HepG2 (cell line): ENCODE data around the gene DQX1. TPM values are rescaled to one million over a fixed set of nuclear protein-coding genes. Genes with fewer than 3 reads are reported as not detected.
A peak's percentile ranks its signal among the peaks of the same experiment; 100 is the strongest.

Source experiments
- ARNT2 ChIP-seq: sonication (generic); formaldehyde crosslinking; IDR thresholded peaks from 2 replicates; pipeline ENCODE4 v1.8.0; 2022; ENCODE audit warnings: mild to moderate bottlenecking, low read depth, missing genetic modification reagents, moderate library complexity
- ATF1 ChIP-seq: IDR thresholded peaks from 2 replicates; pipeline ENCODE4 v1.6.1; 2016; ENCODE audit warnings: mild to moderate bottlenecking, control low read depth
- ATF4 ChIP-seq, 2 experiments: fragments of 450-650 bp in 1 of 2; sonication (generic) in 1 of 2; formaldehyde crosslinking; IDR thresholded peaks; 2 replicates each; pipeline versions ENCODE4 v1.5.0 to v1.8.0; 2020 to 2022; ENCODE audit warnings: mild to moderate bottlenecking in 1 of 2, missing genetic modification reagents in 1 of 2
- FOXM1 ChIP-seq: sonication (generic); formaldehyde crosslinking; IDR thresholded peaks from 2 replicates; pipeline ENCODE4 v1.5.0; 2020; ENCODE audit warnings: missing genetic modification reagents
- JUN ChIP-seq: sonication (generic); formaldehyde crosslinking; IDR thresholded peaks from 2 replicates; pipeline ENCODE4 v1.4.0; 2020; ENCODE audit warnings: mild to moderate bottlenecking, missing genetic modification reagents
- KIAA2018 ChIP-seq: sonication (generic); formaldehyde crosslinking; IDR thresholded peaks from 2 replicates; pipeline ENCODE4 v1.5.0; 2020; ENCODE audit warnings: mild to moderate bottlenecking, missing genetic modification reagents, borderline replicate concordance
- SOX5 ChIP-seq: IDR thresholded peaks from 2 replicates; pipeline ENCODE4 v1.6.1; 2016; ENCODE audit warnings: borderline replicate concordance
- STAT5B ChIP-seq: sonication (generic); formaldehyde crosslinking; IDR thresholded peaks from 2 replicates; pipeline ENCODE4 v1.4.0; 2020; ENCODE audit warnings: missing genetic modification reagents
- ZFP36L1 ChIP-seq: sonication (generic); formaldehyde crosslinking; IDR thresholded peaks from 2 replicates; pipeline ENCODE4 v1.8.0; 2022; ENCODE audit warnings: mild to moderate bottlenecking, missing genetic modification reagents, moderate library complexity
- ZFP91 ChIP-seq: sonication (generic); formaldehyde crosslinking; IDR thresholded peaks from 2 replicates; pipeline ENCODE4 v1.9.0; 2022; ENCODE audit warnings: missing genetic modification reagents, mild to moderate bottlenecking, borderline replicate concordance
- ZNF17 ChIP-seq: sonication (generic); formaldehyde crosslinking; IDR thresholded peaks from 2 replicates; pipeline ENCODE4 v1.5.0; 2020; ENCODE audit warnings: mild to moderate bottlenecking, missing genetic modification reagents
- ZNF225 ChIP-seq: sonication (generic); formaldehyde crosslinking; IDR thresholded peaks from 2 replicates; pipeline ENCODE4 v1.4.0; 2020; ENCODE audit warnings: mild to moderate bottlenecking, missing genetic modification reagents
- ZNF331 ChIP-seq: sonication (generic); formaldehyde crosslinking; IDR thresholded peaks from 2 replicates; pipeline ENCODE4 v1.4.0; 2020; ENCODE audit warnings: missing genetic modification reagents
- ZNF33B ChIP-seq: sonication (generic); formaldehyde crosslinking; IDR thresholded peaks from 2 replicates; pipeline ENCODE4 v1.5.1; 2020; ENCODE audit warnings: mild to moderate bottlenecking, missing genetic modification reagents
- ZNF703 ChIP-seq: sonication (generic); formaldehyde crosslinking; IDR thresholded peaks from 2 replicates; pipeline ENCODE4 v1.5.1; 2020; ENCODE audit warnings: missing genetic modification reagents, mild to moderate bottlenecking, moderate library complexity, borderline replicate concordance
- ZNF761 ChIP-seq: sonication (generic); formaldehyde crosslinking; conservative IDR thresholded peaks from 2 replicates; pipeline ENCODE4 v1.4.0; 2020; ENCODE audit warnings: mild to moderate bottlenecking, missing genetic modification reagents
- polyA plus RNA-seq, 8 experiments: library from polyadenylated mRNA; depleted of rRNA in 3 of 8; stranded (reverse) in 7 of 8; unstranded in 1 of 8; fragments of >200 nt; fragmentation: Illumina TruSeq in 4 of 8; extraction: Trizol in 4 of 8; gene quantifications; 2 replicates each; pipeline versions ENCODE4 v1.2.1 to v1.2.3, GENCODE V29; 2011 to 2016; ENCODE audit warnings: low read depth in 4 of 8, missing spikeins in 1 of 8, mixed read lengths in 1 of 8; ENCODE audit not compliant: insufficient read depth in 1 of 8
- total RNA-seq, 5 experiments: library from RNA; depleted of rRNA; stranded (reverse); fragments of >200 nt; fragmentation: Illumina TruSeq; extraction: Trizol; gene quantifications; 2 replicates each; pipeline ENCODE4 v1.2.3, GENCODE V29; 2016; ENCODE audit warnings: low read depth in 1 of 5
- TF ChIP-seq, protein P1 (sequence below): sonication (generic); formaldehyde crosslinking; IDR thresholded peaks from 2 replicates; pipeline ENCODE4 v1.5.1; 2020; ENCODE audit warnings: missing genetic modification reagents, mild to moderate bottlenecking, borderline replicate concordance

Gene DQX1
- total and polyA plus RNA-seq, 2 of the 13 experiments (the other 11 are each of a cell fraction or from before 2014, with no cell fraction given), result 27.6 to 89.8 TPM

GRCh38 chr2:74552914-74553811, 27.1 kb upstream of the DQX1 start (continued):
- TF ChIP-seq KIAA2018 (CRISPR knock-in tag) (no peak), ZNF331 (CRISPR knock-in tag) (no peak), SOX5 (CRISPR knock-in tag) (no peak), ZNF33B (CRISPR knock-in tag) (no peak), ATF4 (CRISPR knock-in tag; IDR thresholded peaks at IDR 0.05) (no peak), ZNF703 (no peak), ZNF761 (CRISPR knock-in tag) (no peak), ZNF17 (CRISPR knock-in tag) (0 out of 2 replicates have a peak, but pooled peaks have one; percentile 28), ARNT2 (CRISPR knock-in tag) (no peak), ZFP91 (0 out of 2 replicates have a peak, but pooled peaks have one; percentile 54), ZNF225 (CRISPR knock-in tag) (no peak), ATF1 (no peak), JUN (CRISPR knock-in tag) (no peak), STAT5B (CRISPR knock-in tag) (no peak), ZFP36L1 (CRISPR knock-in tag) (no peak), FOXM1 (CRISPR knock-in tag) (no peak)
- TF ChIP-seq, protein P1, sequence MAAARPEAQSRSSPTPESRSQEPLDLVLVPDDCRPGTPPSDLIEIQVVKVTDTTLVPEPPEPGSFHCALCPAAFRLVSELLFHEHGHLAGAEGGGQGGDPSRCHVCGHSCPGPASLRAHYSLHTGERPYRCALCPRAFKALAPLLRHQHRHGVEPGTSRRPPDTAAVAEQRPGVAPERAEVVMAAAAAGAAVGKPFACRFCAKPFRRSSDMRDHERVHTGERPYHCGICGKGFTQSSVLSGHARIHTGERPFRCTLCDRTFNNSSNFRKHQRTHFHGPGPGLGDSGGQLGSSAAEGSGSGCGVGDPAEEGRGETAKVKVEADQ (CRISPR knock-in tag), result no peak
